HG02623 (cell line): Measurements from ENCODE around the gene CDH4.

ENCODE experiments used
- ATAC-seq: cut with Tn5 transposase; IDR thresholded peaks from one replicate; pipeline ENCODE4 v1.9.1; 2021; ENCODE audit warnings: moderate library complexity; ENCODE audit not compliant: unreplicated experiment

The CDH4 gene

DNA sequence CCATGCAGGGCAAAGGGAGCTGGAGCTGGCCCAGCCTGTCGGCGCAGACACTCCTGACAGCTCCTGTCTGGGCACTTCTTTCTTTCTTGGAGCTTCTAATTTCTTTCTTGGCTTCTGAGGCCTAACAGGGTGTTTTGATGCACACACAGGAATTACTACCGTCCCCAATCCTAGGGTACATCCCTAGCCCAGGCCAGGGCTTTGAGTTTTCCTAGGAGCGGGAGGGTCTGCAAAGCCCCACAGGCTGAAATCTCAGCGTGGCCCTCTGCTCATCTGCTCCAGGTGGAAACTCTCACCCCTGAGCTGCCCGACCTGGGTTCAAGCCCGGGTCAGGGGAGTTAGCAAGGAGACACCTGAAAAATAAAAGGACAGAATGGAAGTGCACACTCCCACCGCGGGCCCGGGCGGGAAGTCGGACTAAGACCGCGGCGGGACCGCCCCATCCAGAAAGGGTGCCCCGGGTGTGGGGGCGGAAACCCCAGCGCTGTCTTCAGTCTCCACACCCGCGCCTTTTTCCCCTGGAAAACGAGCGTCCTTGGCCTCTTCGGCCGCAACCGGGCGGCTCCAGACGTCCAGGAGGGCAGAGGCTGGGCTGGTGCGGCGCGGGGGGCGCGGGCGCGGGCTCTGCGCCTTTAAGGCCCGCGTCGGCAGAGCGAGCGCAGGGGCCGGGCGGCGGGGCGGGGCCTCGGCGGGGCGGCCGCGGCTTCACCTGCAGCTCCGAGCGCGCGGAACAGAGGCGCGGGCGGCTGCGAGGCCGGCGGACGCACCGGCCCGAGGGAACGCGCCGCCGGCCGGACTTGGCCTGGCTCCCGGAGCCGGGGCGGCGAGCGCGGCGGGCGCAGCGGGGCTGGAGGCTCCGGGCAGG lies at the start of gene CDH4:
Gene CDH4 (plus strand): TSS at position 733 of the 865 bp plus-strand sequence.
- no peak for ATAC-seq

DNA sequence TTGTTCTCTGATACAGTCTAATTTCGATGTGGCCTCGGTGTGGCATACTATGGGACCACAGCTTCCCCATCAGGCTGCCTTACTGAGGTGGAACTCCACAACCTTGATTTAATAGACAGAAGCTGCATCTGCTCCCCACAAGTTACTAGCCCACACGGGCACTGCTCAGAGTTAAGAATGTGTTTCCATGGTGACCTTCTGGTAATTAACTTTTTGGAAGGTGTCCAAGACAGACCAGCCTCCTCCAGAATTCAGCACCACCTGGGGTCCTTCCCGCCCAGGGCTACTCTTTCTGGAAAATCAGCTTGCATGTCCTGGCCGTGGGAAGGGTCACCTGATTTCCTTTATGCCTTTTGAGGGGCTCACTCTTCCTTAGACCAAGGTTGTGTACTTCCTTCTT lies 48.7 kb upstream of the CDH4 start:
- no peak for ATAC-seq

DNA sequence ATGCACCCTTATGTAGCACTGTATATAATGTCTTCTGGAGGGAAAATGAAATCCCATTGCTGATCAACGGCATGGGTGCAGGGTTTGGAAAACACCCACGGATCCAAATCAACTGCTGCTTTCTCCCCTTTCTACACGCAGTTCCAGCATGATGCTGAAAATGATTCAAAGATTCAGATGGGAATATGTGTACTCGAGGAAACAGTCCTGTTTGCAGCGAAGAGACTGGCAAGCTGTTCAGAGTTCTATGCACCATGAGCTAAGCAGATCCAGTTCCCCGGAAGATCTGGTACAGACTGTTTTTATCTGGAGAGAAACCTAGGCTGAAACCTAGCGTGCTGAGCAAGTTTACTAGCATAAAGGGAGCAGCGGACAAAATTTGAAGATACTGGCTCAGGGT lies 47.9 kb upstream of the CDH4 start:
- no peak for ATAC-seq

DNA sequence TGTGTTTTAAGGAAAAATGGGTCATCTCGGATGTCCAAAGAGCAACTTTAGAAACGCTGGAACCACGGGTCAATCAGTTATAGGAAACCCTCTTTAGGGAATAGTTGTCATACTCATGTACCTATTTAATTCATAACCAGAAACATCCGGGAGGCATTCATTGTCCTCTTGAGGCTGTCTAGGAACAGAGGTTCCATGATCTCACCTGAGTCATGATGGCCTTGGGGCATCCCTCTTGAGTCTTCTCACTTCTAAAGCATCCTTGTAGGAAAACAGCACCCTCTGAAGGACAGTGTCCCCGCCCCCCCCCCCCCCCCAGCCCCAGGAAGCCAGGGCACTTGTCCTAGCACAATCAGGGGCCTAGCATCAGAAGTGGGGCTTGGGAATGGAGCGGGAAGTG lies 46.3 kb upstream of the CDH4 start:
- no peak for ATAC-seq

DNA sequence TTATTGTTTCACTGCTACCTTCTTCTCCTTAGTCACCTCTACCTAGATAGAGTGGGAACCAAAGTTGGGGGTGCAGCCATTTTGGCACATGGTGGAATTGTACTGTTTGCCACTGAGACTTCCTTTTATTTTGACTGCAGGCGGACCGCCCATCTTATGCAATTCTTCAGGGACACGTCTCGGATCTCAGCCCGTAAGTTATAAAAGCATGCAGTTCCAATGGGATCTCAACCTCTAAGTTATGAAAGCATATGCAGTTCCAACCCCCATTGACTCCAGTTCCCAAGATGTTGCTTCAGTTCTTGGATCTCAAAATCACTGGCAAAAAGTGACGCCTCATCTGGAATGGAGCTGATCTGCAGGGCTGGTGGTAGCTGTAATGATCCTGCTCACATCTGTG lies 41.2 kb upstream of the CDH4 start:
- ATAC-seq, result no peak

DNA sequence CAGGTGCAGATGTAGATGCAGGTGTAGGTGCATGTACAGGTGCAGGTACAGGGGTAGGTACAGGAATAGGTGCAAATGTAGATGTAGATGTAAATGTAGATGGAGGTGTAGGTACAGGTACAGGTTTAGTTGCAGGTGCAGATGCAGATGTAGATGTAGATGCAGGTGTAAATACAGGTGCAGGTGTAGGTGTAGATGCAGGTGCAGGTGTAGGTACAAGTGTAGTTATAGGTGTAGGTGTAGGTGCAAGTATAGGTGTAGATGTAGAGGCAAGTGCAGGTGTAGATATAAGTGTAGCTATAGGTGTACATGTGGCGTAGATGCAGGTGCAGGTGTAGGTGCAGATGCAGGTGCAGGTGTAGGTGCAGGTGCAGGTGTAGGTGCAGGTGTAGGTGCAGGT lies 34.2 kb upstream of the CDH4 start:
- no peak for ATAC-seq

DNA sequence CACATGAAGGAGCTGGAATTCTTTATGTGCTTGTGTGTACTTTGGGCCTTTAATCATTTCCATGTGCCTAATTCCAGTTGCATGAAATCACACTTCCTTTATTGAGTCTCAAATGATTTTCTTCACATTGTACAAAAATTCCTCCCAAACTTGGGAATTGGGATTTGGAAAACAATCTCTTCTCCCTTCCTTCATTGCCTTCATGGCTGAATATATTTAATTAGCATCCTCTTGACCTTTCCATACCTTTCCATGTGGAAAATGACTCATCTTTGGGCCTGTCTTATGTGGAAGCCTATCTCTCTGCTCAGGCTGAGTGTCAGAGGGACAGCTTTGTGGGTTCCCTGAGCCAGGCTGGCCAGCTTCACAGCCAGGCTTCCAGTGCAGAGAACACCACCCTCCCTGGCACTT lies 33.0 kb upstream of the CDH4 start:
- ATAC-seq, result no peak

DNA sequence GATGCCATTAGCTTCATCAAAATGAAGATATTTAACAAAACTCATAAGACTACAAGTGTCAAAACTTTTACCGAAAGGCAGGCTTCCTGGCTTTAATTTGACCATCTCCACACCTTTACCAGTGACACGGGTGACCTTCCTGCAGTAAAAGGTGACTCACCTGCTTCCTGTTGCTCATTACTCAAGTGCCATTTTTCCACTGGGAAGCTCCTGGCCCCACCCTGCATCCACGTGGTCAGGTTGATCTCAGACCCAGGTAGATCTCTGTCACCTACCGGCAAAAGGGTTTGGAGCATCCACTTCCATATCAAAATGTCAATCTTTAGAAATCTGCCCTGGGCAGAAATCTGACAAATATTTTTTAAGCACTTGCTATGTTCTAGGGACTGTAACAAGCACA lies 31.9 kb upstream of the CDH4 start:
- ATAC-seq, result no peak

DNA sequence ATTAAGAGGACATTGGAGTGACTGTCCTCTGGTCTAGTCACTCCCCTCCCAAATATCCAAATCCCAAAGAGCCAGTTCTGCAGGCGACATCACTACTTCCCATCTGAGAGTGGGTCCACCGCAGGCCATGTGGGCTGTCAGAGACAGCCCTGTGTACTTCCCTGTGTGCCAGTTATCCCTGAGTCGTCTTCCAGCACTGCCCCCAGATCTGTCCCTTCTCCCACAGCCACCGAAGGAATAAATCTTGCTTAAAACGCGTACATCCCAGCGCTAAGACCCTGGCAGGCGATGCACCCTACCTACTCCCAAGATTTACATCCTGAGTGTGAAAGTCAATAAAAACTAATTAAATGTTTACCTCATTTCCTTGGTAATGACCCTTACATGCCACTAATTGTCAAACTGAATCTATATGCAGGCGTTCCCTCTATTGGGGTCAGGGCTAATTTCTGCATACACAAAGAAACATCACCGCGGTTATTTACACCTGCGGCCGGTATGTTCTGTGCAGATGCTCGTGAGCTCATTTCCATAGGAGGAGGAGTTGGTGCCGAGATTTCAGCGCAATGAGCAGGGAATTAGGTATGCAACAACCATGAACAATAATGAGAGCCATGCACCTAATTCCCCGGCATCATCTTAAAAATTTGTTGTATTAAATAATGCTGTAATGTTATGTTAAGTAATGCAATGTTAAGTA lies 31.3 kb upstream of the CDH4 start:
- no peak for ATAC-seq

DNA sequence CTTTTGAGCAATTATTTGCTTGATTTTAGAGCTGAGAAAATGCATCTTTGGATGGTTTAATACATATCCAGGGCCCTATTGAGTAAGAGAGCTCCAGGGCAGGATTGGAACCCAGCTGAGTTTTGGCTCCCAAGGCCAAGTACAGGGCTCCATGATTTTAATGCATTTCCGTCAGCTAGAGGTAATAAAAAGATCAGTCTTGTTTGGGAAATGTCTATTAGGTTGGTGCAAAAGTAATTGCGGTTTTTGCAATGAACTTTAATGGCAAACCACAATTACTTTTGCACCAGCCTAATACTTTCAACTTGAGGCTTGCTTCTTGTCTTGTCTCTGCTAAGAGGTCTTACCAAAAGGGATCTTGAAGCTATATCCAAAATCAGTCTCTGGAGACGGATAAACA lies 29.4 kb upstream of the CDH4 start:
- ATAC-seq, result no peak

DNA sequence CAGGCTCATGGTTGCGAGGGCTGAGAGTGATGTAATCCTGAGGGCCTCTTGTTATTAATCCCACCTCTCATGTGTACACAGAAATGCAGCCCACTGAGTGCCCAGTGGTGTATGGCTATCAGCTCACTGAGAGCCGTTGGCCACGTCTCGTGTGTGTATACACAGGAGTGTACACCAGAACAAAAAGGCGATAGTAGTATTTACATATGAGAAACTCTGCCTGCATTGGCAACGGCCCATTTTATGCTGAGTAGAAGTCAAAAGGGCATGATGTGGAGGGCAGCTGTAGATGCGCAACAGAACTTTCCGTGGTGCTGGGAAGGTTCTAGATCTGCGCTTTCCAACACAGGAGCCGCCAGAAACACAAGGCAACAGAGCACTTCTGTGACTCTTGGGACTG lies 28.9 kb upstream of the CDH4 start:
- no peak for ATAC-seq

DNA sequence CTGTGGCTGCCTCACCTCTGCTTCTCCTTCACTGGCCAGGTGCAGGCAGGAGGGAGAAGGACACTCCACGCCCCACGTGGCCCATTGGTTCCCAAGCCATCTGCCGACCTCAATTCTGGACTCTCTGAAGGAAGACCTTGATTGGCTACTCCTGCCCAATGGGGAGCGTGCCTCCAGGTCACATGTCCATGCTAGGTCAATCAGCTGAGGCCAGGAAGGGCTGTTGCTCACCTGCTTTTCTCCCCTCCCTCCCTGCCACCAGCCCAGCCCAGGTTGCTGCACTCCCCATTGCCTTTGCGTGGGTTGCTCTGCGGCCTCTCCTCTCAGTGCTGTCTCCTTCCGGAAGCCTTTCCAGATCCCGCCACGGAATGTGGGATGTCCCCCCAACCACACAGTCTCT lies 21.9 kb upstream of the CDH4 start:
- ATAC-seq, result no peak

DNA sequence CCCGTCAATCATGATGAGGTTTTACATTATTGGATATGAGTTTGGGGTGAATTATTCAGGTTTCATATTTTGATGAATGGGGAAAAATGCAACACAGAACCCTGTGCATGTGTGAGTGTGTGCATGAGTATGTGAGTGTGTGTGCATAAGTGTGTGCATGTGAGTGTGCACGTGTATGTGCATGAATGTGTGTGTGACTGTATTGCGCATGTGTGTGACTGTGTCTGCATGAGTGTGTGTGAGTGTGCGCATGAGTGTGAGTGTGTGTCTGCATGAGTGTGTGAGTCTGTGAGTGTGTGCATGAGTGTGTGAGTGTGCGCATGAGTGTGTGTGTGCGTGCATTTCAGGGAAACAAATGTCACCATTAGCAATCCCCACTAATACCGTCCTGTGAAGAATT lies 18.5 kb upstream of the CDH4 start:
- ATAC-seq, result no peak

DNA sequence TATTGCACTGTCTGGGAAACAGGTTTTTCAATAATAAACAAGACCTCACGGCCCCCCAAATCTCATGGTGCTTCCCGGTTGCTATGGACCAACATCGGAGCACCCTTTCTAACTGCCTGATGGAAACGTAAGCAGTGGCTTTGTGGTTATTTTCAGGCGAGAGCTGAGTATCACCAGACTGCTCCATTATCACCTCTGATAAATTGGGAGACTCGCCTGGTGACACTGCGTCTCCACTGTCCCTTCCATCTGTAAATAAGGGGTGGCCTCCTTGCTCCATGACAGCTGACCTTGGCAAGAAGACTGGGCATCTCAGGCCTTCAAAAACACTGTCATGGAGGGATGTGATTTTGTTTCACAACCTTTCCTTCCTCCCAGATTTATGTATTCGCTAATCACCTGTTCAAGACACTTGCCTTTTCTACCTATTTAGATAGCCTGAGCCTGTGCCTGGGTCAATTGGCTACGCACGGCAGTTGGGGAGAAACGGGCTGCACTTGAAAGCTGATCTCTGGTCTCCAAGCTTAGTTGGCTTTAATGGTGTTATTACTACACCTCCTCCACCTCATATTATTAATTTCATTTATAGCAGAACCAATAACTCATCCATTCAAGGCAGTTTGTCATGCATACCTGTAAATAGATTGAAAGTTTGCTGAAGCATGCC lies 17.7 kb upstream of the CDH4 start:
- no peak for ATAC-seq

DNA sequence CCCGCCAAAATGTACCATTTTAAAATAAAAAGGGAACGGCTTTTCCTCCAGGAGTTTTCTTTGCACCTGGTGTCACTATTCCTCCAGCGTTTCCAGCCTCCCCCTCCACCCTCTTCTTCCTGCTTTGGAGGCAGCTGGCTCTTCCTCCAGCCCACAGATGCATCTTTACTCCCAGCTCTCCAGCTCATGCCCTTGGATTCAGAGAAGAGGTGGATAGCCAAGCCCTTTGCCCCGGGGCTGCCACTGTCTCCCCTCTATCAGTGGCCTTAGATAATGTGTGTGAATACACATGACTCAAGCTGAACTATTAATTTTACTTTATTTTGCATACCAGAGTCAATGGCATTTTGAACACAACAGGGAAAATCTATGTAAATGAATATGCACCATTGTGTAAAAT lies 15.3 kb upstream of the CDH4 start:
- ATAC-seq, result no peak

DNA sequence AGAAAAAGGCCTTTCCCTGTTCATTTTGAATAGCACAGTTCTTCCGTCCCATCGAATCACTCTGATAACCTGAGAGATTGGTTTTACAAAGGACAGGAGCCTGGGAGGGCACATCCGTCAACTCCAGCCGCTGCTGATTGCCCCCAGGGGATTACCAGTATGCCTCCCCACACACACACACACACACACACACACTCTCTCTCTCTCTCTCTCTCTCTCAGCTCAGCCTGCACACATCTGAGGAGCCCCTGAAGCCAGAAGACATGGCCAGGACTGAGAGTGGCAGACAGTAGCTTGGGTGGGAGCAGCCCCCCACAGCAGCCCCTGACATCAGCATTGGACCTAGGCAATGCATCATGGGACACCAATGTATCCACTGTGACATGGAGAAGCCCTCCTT lies 13.2 kb upstream of the CDH4 start:
- no peak for ATAC-seq

DNA sequence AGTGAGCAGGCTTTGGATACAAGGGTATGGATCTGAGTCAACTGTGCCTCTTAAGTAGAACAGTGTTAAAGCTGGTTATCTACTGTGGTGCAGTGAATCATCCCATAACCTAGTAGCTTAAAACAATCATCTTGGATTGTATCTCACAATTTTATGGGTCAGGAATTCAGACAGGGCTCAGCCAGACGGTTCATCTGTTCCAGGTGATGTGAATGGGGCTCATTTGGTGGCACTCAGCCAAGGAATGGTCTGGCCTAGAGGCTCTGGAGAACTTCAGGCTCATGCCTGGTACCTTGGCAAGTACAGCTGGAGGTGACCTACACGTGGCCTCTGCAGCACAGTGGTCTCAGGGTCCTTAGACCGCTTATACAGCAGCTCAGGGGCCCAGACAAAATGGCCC lies 11.2 kb upstream of the CDH4 start:
- ATAC-seq, result no peak

DNA sequence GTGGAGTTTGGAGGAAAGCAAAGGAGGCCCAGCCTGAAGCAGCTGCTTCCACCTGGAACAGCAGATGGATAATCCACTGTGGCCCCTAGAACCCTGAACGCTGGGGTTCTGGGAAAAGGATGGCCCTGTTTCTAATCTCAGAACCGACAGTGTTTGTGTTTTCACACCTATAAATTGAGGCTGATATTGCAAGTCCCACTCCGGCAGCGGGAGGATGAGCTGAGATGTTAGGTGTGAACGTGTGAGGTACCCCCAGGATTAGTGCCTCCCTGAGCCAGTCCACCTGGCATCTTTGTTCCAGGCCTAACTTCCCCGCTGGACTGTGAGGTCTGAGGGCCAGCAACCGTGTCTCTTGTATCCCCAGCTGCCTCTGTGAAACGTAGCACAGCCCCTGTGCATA lies 7.8 kb upstream of the CDH4 start:
- ATAC-seq, result no peak

DNA sequence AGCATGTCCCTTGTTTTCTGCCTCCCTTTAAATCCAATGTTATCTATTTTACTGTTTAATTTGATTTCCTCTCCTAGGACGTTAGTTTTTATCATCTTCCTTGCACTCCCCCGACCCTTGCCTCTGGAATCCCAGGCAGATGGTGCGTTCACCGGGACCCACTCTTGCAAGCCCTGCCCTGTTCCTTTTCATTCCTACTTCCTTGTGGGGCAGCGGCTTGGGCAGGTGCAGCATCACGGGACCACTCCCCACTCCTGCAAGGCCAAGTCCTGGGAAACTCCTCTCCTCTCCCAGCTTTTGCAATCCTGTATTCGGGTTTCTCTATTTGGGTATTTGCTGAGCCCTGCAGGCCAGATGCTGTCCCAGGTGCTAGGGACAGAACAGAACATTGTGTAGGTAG lies 5.8 kb upstream of the CDH4 start:
- ATAC-seq, result no peak

DNA sequence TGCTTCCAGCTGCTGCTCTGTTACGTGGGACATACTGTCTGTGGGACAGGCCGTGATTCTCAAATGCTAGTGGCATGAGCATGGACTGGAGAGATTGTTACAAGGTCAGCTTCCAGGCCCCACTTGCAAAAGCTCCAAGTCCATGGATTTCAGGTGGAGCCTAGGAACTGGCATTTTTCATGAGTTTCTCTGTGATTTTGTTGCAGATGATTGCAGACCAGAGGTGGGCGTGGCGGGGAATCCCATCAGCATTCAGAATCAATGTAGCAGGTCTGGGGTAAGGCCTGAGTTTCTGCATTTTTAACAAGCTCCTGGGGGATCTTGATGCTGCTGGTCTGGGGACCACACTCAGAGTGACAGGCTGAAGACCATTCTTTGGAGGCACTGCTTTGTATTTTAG lies 2.4 kb upstream of the CDH4 start:
- ATAC-seq, result no peak

DNA sequence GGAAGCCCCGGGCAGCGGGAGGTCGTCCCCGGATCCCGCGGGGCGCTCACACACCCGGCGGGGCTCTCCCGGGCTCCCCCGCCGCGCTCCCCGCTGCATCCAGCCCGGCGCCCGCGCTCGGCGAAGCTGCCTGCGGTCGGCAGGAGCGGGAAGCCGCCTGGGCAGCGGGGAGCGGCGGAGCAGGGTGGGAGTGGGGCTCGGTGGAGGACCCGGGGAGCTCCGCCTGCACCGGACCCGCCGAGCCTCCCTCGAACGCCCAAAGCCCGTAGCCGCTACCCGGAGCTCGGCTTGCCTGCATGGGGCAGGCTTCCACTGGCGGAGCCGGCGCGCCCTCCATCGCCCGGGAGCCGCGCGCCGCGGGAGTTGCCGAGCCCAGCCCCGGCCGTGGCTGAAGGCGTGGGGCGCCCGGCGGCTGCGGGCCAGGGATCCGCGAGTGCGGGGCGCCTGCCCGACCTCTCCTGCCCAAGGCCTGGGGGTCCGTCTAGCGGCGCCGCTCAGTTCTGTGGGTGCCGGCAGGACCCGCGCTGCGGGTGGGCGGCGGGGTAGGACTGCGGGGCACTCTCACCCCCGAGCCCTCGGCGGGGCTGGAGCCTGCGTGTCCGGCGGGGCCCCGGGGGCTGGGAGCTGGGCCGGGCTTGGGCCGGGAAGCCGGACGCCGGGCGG lies 671 bp downstream of the CDH4 start:
- ATAC-seq, result no peak

DNA sequence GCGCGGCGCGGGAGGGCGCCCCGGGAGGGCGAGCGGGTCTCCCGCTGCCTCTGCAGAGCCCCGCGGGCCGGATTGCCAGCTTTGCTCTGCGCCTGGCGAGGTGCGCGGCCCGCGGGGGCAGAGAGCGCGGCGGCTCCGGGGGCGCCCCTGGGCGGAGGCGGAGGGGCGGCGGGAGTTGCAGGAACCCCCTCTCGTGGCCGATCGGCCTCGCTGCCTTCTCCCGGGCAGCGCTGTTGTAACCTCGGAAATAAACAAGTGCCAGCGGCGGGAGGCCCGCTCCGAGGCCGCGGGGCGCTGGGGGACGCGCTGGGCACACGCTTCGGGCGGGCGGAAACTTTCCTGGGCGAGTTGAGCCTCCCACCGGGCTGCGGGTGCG lies 1.2 kb downstream of the CDH4 start:
- ATAC-seq, result no peak
